ENCODE data around the gene CFAP99.

GRCh38 chr4:2448589-2448988 lies 29.8 kb downstream of the CFAP99 start:
- TF ChIP-seq CTCF (IDR thresholded peaks at IDR 0.05) (no peak), POLR2A (IDR thresholded peaks at IDR 0.05) (no peak)
